GM12878 (cell line): Measurements from ENCODE around the gene CFAP53. TPM values are rescaled to one million over a fixed set of nuclear protein-coding genes. Genes with fewer than 3 reads are reported as not detected.

Experiments used
- CUX1 ChIP-seq: IDR thresholded peaks from 2 replicates; pipeline ENCODE4 v1.6.1; 2012; ENCODE audit warnings: improper control_type of control experiment, low read depth, low read length; ENCODE audit not compliant: insufficient replicate concordance
- DPF2 ChIP-seq: fragments of 450-650 bp; IDR thresholded peaks from 2 replicates; pipeline ENCODE4 v1.6.1; 2017; ENCODE audit warnings: mild to moderate bottlenecking
- ELK1 ChIP-seq: IDR thresholded peaks from 2 replicates; pipeline ENCODE4 v1.6.1; 2012; ENCODE audit warnings: low read depth, low read length, improper control_type of control experiment
- EZH2 ChIP-seq: IDR thresholded peaks from 2 replicates; pipeline ENCODE4 v1.6.1; 2012; ENCODE audit warnings: low read depth, mild to moderate bottlenecking, control low read depth, inconsistent platforms, low read length, borderline replicate concordance; ENCODE audit not compliant: control insufficient read depth
- MEF2B ChIP-seq: fragments of 450-650 bp; IDR thresholded peaks from 2 replicates; pipeline ENCODE4 v1.6.1; 2018; ENCODE audit warnings: mild to moderate bottlenecking, moderate library complexity; ENCODE audit not compliant: partially characterized antibody, poor library complexity, severe bottlenecking
- PRDM15 ChIP-seq: fragments of 450-650 bp; formaldehyde crosslinking; IDR thresholded peaks from 2 replicates; pipeline ENCODE4 v1.4.0; 2020; ENCODE audit warnings: mild to moderate bottlenecking, moderate library complexity
- SMC3 ChIP-seq: IDR thresholded peaks from 2 replicates; pipeline ENCODE4 v1.6.1; 2011; ENCODE audit warnings: low read length, improper control_type of control experiment, borderline replicate concordance
- SPI1 ChIP-seq: IDR thresholded peaks from 2 replicates; pipeline ENCODE4 v1.6.1; 2011; ENCODE audit warnings: low read depth, mild to moderate bottlenecking, low read length, moderate library complexity, borderline replicate concordance; ENCODE audit not compliant: insufficient read depth
- SRF ChIP-seq, 2 experiments: IDR thresholded peaks; 2 replicates each; pipeline ENCODE4 v1.6.1; 2011; ENCODE audit warnings: low read depth in 2 of 2, low read length in 2 of 2, mild to moderate bottlenecking in 1 of 2, moderate library complexity in 1 of 2
- SUZ12 ChIP-seq: fragments of 200-600 bp; sonication (generic); IDR thresholded peaks from one replicate; pipeline ENCODE4 v1.6.1; 2018; ENCODE audit warnings: antibody characterized with exemption, mild to moderate bottlenecking; ENCODE audit not compliant: unreplicated experiment
- polyA plus RNA-seq, 11 experiments: library from polyadenylated mRNA; depleted of rRNA in 4 of 11; unstranded in 6 of 11; stranded (reverse) in 5 of 11; fragments of >200 nt; fragmentation: Nextera tagmentation in 4 of 11; fragmentation: Illumina TruSeq in 1 of 11; extraction: Ambion mirVana in 4 of 11; extraction: Trizol in 1 of 11; gene quantifications; 1 replicate in 1 of 11; 2 replicates in 10 of 11; pipeline versions ENCODE4 v1.2.1 to v1.2.3, GENCODE V29; 2011 to 2016; ENCODE audit warnings: inconsistent platforms in 2 of 11, missing spikeins in 2 of 11, low read depth in 1 of 11
- total RNA-seq, 4 experiments: library from RNA; depleted of rRNA in 3 of 4; stranded (reverse); fragments of >200 nt in 3 of 4; fragmentation: Illumina TruSeq in 1 of 4; extraction: Trizol in 1 of 4; gene quantifications; 2 replicates each; pipeline versions ENCODE4 v1.2.1 to v1.2.3, GENCODE V29; 2013 to 2021

Gene CFAP53
- total and polyA plus RNA-seq, 10 of the 15 experiments (the other 5 are each of a cell fraction or from before 2014, with no cell fraction given), result 0.05 to 0.31 (median 0.12) TPM; not detected in 1

DNA sequence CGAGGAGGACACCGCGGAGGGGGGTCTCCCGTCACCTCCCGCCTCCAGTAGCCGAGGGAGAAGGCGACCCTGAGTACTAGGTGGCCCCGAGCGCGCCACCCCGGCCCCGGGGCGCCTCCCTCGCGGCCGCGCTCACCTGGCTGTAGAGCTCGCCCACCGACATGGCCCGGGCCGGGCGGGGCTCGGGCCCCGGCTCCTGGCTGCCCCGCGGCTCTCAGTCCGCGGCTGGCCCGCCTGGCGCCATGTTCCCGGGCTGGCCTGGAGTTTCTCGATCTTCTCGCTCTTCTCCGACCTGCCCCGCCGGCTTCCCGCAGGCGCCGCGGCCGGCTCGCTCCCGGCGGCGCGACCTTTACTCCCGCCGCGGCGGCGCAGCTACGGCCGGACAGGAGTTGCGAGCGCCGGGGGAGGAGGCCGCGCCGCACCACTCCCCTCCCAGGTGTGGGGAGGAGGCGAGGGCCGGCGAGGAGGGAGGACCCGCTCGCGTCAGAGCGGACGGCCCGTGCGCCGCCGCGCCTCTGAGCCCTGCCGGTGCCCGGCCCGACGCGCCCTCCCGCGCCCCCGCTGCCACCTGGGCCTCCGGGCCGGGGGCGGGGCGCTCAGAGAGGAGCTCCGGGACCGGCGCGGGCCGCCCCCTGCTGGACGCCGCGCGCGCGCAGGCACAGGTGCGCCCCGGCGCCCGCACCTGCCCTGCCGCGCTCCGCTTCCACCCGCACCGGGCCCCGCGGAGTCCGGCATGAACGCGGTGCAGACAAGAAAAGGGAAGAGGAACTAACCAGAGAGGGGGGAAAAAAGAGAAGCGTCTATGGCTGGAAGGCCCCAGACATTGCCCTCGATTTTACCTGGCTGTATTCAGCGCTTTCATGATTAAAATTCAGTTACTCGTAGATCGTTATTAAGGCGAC is 71.4 kb downstream of the CFAP53 start, which contains the start of gene MYO5B (continued):
- TF ChIP-seq CUX1 (no peak), MEF2B (no peak), SRF (IDR thresholded peaks at IDR 0.05; ENCODE audit: low read depth in 2 of 2, low read length in 2 of 2) (no peak), EZH2 (no peak), SPI1 (no peak), DPF2 (peak; percentile 83), PRDM15 (CRISPR knock-in tag) (no peak), SMC3 (peak; percentile 18; the same call in 1 of the 2 replicates), ELK1 (no peak), SUZ12 (no peak)
